SK-N-SH (cell line): Measurements from ENCODE around the gene DLG2.

Source experiments
- EP300 ChIP-seq, 2 experiments: IDR thresholded peaks; 2 replicates each; pipeline versions ENCODE4 v1.4.0 to v1.6.1; 2012; ENCODE audit warnings: borderline replicate concordance in 1 of 2, low read depth in 1 of 2, low read length in 1 of 2
- FOXM1 ChIP-seq: IDR thresholded peaks from 2 replicates; pipeline ENCODE4 v1.4.0; 2012; ENCODE audit warnings: low read depth, mild to moderate bottlenecking
- GABPA ChIP-seq: IDR thresholded peaks from 2 replicates; pipeline ENCODE4 v1.4.0; 2012; ENCODE audit warnings: low read depth, mild to moderate bottlenecking
- RAD21 ChIP-seq: IDR thresholded peaks from 2 replicates; pipeline ENCODE4 v1.6.1; 2012; ENCODE audit warnings: mild to moderate bottlenecking, low read length
- SIN3A ChIP-seq: IDR thresholded peaks from 2 replicates; pipeline ENCODE4 v1.6.1; 2012; ENCODE audit warnings: low read depth, mild to moderate bottlenecking, low read length, moderate library complexity, borderline replicate concordance
- TAF1 ChIP-seq: IDR thresholded peaks from 2 replicates; pipeline ENCODE4 v1.6.1; 2012; ENCODE audit warnings: low read depth, mild to moderate bottlenecking, low read length, moderate library complexity, borderline replicate concordance
- TF ChIP-seq, protein P1 (sequence below): IDR thresholded peaks from 2 replicates; pipeline ENCODE4 v1.4.0; 2012; ENCODE audit warnings: low read depth
- TF ChIP-seq, protein P2 (sequence below): fragments of 200-600 bp; sonication (generic); IDR thresholded peaks from 2 replicates; pipeline ENCODE4 v1.6.1; 2017; ENCODE audit warnings: antibody characterized with exemption, mild to moderate bottlenecking, moderate library complexity
- TF ChIP-seq, protein P3 (sequence below): IDR thresholded peaks from 2 replicates; pipeline ENCODE4 v1.6.1; 2012; ENCODE audit warnings: mild to moderate bottlenecking, low read depth, low read length, moderate library complexity

DNA sequence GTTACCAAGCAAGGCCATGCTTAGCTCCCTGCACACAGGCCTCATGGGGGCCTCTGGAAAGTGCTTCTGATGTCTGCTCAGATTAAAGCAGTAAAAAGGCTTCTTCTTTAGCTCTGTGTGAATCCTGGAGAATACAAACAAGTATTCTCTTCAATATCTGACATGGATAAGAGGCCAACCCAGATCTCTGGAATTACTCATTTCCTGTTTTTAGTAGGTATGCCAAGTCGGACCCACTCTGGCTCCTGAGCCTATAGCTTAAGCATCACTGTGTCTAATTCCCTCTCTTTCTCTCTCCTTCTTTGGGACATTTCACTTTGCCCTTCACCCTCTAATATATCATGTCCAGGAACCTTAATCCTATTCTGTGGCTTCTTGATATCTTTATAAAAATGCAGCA is 1811.4 kb downstream of the DLG2 start:
- TF ChIP-seq, protein P1, sequence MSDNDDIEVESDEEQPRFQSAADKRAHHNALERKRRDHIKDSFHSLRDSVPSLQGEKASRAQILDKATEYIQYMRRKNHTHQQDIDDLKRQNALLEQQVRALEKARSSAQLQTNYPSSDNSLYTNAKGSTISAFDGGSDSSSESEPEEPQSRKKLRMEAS = no peak
- TF ChIP-seq, protein P2, sequence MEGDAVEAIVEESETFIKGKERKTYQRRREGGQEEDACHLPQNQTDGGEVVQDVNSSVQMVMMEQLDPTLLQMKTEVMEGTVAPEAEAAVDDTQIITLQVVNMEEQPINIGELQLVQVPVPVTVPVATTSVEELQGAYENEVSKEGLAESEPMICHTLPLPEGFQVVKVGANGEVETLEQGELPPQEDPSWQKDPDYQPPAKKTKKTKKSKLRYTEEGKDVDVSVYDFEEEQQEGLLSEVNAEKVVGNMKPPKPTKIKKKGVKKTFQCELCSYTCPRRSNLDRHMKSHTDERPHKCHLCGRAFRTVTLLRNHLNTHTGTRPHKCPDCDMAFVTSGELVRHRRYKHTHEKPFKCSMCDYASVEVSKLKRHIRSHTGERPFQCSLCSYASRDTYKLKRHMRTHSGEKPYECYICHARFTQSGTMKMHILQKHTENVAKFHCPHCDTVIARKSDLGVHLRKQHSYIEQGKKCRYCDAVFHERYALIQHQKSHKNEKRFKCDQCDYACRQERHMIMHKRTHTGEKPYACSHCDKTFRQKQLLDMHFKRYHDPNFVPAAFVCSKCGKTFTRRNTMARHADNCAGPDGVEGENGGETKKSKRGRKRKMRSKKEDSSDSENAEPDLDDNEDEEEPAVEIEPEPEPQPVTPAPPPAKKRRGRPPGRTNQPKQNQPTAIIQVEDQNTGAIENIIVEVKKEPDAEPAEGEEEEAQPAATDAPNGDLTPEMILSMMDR = no peak
- TF ChIP-seq, protein P3, sequence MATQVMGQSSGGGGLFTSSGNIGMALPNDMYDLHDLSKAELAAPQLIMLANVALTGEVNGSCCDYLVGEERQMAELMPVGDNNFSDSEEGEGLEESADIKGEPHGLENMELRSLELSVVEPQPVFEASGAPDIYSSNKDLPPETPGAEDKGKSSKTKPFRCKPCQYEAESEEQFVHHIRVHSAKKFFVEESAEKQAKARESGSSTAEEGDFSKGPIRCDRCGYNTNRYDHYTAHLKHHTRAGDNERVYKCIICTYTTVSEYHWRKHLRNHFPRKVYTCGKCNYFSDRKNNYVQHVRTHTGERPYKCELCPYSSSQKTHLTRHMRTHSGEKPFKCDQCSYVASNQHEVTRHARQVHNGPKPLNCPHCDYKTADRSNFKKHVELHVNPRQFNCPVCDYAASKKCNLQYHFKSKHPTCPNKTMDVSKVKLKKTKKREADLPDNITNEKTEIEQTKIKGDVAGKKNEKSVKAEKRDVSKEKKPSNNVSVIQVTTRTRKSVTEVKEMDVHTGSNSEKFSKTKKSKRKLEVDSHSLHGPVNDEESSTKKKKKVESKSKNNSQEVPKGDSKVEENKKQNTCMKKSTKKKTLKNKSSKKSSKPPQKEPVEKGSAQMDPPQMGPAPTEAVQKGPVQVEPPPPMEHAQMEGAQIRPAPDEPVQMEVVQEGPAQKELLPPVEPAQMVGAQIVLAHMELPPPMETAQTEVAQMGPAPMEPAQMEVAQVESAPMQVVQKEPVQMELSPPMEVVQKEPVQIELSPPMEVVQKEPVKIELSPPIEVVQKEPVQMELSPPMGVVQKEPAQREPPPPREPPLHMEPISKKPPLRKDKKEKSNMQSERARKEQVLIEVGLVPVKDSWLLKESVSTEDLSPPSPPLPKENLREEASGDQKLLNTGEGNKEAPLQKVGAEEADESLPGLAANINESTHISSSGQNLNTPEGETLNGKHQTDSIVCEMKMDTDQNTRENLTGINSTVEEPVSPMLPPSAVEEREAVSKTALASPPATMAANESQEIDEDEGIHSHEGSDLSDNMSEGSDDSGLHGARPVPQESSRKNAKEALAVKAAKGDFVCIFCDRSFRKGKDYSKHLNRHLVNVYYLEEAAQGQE = no peak
- TF ChIP-seq EP300 (IDR thresholded peaks at IDR 0.05; ENCODE audit: borderline replicate concordance in 1 of 2, low read depth in 1 of 2, low read length in 1 of 2) (no peak), SIN3A (no peak), RAD21 (no peak), GABPA (no peak), TAF1 (no peak), FOXM1 (no peak)
